ENCODE measurements around the gene VWDE.
"Not testable (repeated sequence)": the region's sequence is repeated elsewhere in the genome, so short reads cannot be mapped to it uniquely, and the experiment has no call there.

VWDE gene

DNA sequence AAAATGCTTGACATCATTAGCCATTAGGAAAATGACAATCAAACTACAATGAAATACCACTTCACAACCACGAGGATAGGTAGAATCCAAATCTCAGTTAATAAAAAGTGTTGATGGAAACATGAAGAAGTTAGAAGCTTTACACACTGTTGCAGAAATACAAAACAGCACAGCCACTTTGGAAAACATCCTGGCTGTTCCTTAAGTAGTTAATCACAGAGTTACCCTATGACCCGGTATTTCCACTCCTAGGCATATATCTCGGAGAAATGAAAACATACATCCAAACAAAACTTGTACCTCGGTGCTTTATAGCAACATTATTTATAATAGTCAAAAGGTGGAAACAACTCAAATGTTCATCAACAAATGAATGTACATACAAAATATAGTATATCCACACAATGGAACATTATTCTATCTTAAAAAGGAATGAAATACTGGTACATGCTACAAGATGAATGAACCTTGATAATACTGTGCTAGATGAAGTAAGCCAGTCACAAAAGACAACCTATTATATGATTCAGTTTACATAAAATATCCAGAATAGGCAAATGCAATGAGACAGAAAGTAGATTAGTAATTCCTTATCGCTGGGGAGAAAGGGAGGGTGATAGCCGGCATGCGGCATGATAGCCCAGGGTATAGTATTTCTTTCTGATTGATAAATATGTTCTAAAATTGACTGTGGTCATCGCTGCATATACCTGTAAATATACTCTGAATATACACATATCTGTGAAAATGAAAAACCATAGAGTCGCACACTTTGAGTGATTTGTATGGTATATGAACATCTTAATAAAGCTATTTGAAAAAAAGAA is 1.9 kb downstream of the VWDE start:
- no peak for DNase-seq (ENCODE audit: low spot score)

GRCh38 chr7:12398186-12398585 is 5.5 kb downstream of the VWDE start:
- DNase-seq (ENCODE audit: low spot score), result no peak

DNA sequence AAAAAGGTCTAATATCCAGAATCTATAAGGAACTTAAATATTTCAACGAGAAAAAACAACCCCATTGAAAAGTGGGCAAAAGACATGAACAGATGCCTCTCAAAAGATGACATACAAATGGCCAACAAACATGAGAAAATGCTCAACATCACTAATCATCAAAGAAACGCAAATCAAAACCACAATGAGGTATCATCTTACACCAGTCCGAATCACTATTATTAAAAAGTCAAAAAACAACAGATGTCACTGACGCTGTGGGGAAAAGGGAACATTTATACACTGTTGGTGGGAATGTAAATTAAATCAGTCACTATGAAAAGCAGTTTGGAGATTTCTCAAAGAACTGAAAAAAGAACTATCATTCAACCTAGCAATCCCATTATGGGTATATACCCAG is 6.0 kb downstream of the VWDE start:
- no peak for DNase-seq (ENCODE audit: low spot score)

- DNase-seq (ENCODE audit: low spot score), result not testable (repeated sequence)
Observed at GRCh38 chr7:12396670-12397069, 7.0 kb downstream of the VWDE start.

DNA sequence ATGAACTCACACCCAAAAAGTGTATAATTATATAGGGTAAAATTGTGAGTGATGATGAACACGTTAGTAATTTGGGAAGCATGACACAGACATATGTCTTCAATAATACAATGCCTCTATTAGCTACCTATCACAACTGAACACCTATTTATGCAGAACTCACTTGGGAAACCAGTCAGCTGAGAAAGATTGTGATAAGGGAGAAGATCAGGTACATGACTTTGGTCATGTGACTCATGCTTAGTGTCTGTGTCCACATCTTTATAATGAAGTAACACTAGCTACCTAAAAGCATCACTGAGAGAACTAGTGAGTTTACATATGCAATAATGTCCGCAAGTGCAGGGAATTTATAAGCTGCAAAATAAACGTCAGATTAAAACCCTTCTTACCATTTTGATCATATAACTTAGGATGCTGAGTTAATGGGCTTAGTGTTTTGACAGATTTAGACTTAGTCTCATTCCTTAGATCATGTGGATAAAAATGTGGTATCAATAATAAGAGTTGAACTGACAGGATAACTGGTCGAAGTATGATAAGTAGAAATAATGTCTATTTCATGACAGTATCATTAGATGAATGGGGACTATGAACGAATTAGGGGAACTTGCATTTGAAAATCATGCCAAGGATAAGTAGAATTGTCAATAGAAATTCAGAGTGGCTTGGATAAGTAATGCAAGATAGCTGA is 11.6 kb downstream of the VWDE start:
- no peak for DNase-seq (ENCODE audit: low spot score)

DNA sequence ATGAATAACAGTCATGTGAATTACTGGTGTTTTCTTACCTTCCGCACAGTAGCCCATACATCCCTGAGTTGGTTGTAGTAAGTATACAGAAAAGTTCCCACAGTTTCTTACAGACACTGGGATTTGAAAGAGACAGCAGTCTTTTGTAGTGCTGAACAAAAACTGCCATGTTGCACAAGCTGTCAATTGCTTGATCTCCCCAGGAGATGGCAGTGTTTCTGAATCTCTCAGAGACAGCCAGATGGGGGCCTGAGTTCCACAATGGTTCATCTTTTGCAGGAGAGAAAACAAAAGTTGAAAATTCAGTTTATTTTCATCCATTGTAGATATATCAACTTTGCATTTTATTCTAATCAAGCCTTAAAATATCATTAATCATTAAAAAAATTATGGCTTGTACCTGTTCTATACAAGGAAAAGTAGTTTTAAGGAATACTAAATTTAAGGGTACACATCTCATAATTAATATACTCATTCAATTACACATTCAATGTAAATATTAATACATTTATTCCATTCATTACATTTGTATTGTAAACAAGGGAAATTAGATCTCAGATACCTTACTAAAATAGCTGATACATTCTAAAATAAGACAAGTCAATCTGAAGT is 14.5 kb downstream of the VWDE start:
- peak; percentile 57 for DNase-seq (ENCODE audit: low spot score)

DNA sequence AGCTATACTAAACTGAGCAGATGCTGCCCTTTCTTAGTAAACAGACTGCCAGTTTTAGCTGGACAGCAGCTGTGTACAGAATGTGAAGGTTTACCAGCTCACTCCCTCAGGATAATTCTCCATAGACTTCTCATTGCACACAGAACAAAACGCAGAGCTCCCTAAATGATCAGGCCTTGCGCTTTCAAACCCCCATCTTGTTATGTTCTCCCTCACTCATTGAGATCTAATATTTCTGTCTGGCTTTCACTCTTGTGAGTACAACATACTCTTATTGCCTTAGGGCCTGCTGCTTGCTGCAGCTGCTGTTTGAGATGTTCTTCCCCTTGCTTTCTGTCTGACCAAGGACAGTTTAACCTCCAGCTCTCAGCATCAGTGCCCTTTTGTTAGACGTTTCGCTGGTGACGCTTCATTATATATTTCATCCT is 17.3 kb downstream of the VWDE start:
- DNase-seq (ENCODE audit: low spot score), result no peak

DNA sequence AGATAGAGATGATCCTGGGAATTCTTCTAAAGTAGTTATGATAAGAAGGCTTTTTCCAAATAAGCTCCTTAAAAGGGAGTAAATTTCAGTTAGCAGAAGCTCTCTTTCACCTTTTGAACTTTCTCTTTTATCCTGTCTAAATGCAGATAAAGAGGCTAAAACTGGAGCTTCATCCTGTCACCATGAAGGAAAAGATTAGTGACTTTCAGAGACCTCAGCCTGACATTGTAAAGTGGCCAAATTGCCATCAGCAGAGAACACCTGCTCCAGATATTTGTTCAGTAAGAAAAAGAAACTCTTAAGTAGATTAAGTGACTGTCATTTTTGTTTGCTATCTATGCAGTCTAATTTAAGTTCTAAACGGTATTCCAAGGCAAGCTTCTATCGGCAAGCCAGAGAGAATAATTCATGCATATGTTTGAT is 18.3 kb downstream of the VWDE start:
- no peak for DNase-seq (ENCODE audit: low spot score)

DNA sequence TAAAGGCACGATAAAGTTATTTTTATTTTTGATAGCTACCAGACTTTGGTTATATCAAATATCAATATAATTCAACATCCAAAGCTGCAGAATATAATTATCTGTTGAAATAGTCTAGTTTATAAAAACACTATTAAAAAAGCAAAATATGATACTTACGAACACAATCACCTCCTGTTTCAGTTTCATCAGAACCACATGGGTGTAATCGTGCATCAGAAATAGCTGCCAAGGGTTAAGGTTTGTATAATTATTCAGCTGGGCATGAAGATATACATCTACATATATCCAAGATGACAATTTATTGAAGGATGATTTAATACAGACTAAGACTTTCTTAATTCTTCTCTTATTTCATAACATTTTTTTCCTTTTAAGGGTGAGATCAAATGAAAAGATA is 20.3 kb downstream of the VWDE start:
- no peak for DNase-seq (ENCODE audit: low spot score)

DNA sequence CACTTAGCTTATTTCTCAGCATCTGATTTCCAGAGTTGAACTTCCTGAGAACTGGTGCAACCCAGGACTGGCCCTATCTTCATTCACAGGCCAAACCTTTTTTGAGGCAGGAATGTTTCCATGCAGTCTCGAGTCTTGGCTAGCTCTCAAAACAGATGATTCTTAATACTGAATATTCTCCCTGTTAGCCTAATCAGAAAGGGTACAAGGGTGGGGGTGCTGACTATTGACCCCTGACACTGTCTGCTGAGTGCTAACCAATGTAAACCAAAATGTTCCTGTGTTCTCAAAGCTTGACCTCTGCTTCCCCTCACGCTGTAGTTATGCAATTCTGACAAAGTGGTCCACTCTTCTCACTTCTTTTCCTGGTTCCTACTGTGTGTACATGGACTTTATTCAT is 25.3 kb downstream of the VWDE start:
- no peak for DNase-seq (ENCODE audit: low spot score)

DNA sequence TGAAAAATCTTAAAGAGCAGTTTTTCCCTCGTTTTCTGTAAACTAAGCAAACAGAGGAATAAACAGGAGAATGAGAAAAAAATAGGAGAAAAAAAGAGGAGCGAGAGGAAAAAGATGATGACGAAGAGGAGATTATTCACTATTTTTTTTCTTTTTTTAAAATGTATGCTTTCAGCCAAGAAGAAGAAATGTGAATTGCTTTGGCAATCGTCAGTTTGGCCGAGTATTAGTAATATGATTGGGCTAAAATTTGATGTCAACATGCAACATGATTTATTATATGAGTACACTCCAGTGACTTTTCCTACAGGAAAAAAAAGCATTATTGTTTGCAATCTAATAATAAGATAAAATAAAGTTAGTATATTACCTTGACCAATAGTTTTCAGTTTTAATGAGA is 26.3 kb downstream of the VWDE start:
- no peak for DNase-seq (ENCODE audit: low spot score)

DNA sequence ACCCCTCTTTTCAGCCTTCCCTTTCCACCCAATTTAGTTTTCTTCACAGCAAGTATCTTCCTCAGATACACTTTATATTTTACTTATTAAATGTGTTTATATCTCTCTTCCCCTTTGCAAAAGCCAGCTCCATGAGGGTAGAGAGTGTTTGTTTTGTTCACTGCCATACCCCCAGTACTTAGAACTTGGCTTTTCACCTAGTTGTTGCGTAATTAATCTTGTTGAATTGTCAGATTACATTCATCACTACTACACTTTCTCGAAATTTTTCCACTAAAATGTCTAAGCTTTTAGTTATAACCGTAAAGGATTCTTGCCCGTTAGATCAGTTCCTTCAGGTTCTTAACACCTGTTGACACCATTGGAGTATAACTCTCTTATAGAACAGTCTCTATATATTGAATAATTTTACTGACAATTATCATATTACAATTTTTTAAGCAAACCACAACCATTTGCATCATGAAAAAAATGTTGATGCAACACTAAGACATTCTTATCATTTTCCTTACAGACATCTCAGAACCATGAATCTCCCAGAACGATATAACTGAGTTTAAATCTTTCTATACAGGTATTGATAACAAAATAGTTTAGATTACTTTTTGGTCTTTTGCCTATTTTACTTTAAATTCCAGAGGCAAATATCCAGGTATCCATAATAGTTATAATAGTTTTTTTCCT is 29.9 kb downstream of the VWDE start:
- no peak for DNase-seq (ENCODE audit: low spot score)

DNA sequence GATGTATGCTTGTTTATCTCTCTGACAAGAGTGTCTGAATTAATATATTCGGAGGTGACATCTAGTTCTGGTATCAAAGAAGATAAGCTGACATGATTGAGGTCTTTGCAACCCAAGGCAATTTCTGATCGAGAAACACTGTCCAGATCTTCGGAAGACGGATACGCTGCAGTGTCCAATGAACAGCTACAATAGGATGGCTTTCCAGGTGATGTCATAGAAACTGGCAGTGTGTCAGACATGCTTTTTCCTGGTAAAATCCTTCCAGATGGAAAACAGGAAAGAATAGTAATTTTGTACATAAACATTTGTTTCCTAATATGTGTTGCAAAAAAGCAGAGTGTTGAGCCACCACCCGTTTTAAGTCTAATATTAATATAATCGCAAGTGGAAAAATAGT is 33.4 kb downstream of the VWDE start:
- DNase-seq (ENCODE audit: low spot score), result no peak

DNA sequence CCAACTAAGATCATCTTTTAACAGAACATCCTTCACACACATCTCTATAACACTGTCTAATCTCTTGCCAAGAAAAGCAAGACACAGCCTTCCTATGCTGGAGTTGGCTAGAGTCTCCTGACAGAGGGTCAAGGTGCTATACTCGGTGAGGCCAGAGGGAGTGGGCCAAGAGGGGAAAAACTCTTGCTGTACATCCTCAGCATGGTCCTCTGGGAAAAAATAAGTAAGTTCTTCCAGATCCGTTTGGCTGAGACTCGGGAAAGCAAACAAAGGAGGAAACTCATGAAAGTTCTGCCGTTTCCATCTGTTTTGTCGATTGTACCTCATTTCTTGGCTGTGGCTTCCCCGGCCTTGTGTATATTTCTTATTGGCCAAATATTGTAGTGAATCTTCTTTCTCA is 33.9 kb downstream of the VWDE start:
- DNase-seq (ENCODE audit: low spot score), result no peak

DNA sequence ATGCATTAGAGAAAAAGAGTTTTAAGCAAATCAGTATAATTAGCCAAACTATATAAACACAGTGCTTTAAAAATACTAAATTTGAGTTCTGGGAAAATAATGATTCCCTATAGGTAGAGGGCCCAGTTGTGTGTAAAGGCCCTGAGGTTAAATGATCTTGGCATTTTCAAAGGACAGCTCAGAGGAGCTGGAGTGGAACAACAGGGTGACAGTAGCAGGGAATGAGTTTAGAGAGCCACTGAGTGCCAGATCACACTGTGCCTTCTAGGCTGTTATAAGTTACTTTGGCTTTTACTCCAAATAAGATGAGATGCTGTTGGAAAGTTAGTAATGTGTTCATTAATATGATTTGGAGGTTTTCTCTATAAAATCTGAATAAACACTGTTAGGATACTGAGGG is 34.6 kb downstream of the VWDE start:
- DNase-seq (ENCODE audit: low spot score), result peak; percentile 44

GRCh38 chr7:12360948-12361347 is 42.7 kb downstream of the VWDE start:
- DNase-seq (ENCODE audit: low spot score), result no peak

- no peak for DNase-seq (ENCODE audit: low spot score)
Observed at GRCh38 chr7:12358694-12359093, 45.0 kb downstream of the VWDE start.

GRCh38 chr7:12357508-12357907 is 46.2 kb downstream of the VWDE start:
- no peak for DNase-seq (ENCODE audit: low spot score)

DNA sequence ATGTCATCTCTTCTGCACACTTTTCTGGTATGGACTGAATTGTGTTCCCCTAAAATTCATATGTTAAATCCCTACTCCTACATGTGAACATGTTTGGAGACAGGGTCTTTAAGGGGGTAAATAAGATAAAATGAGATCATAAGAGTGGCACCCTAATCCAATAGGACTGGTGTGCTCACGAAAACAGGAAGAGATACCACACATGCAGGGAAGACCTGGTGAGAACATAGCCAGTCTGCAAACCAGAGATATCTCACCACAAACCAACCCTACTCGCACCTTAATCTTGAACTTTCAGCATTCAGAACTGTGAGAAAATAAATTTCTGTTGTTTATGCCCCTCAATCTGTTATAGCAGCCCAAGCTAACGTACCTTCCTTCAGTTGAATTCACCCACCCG is 51.8 kb downstream of the VWDE start:
- DNase-seq (ENCODE audit: low spot score), result no peak

- DNase-seq (ENCODE audit: low spot score), result no peak
Observed at GRCh38 chr7:12350971-12351370, 52.7 kb downstream of the VWDE start.

- no peak for DNase-seq (ENCODE audit: low spot score)
Observed at GRCh38 chr7:12337095-12337494, 66.6 kb downstream of the VWDE start.

GRCh38 chr7:12328888-12329770 is 74.5 kb downstream of the VWDE start:
- no peak for DNase-seq (ENCODE audit: low spot score)

Measured in kidney tubule cell (primary cell).